GM12864 (cell line): Measurements from ENCODE around the gene TENT5C.

Source experiments
- DNase-seq: peaks from one replicate; pipeline ENCODE4 v3.0.0-alpha.2; 2011; ENCODE audit warnings: low read depth
- H3K4me3 ChIP-seq: 2 replicates; pipeline ENCODE4 v1.5.1; 2011; ENCODE audit warnings: mild to moderate bottlenecking, low read depth, low read length, control low read depth
- CTCF ChIP-seq: IDR thresholded peaks from 2 replicates; pipeline ENCODE4 v1.5.1; 2011; ENCODE audit warnings: low read depth, mild to moderate bottlenecking, moderate library complexity, low read length, control low read depth, inconsistent platforms; ENCODE audit errors: missing control alignments

The TENT5C gene

GRCh38 chr1:117605164-117605773, 579 bp upstream of the TENT5C start:
- TF ChIP-seq CTCF: no peak
- DNase-seq: no peak
- peak overlapping the region; percentile 88 for H3K4me3 ChIP-seq

- DNase-seq: no peak
- TF ChIP-seq CTCF: no peak
- peak overlapping the region; percentile 88 for H3K4me3 ChIP-seq
These were observed 992 bp downstream of the TENT5C start for GRCh38 chr1:117606649-117607430.

- TF ChIP-seq CTCF: no peak
These were observed 1.6 kb downstream of the TENT5C start for GRCh38 chr1:117607471-117607870.

GRCh38 chr1:117608115-117608615, 2.3 kb downstream of the TENT5C start:
- no peak for DNase-seq
- peak overlapping the region; percentile 88 for H3K4me3 ChIP-seq
- TF ChIP-seq CTCF: no peak

More at GRCh38 chr1:117607471-117607870, 1.6 kb downstream of the TENT5C start:
- peak overlapping the region; percentile 88 for H3K4me3 ChIP-seq
- DNase-seq: no peak

- H3K4me3 ChIP-seq: no peak overlapping the region; the same call in 1 of the 2 replicates
- no peak for TF ChIP-seq CTCF
- DNase-seq: no peak
These were observed 2.9 kb downstream of the TENT5C start for GRCh38 chr1:117608758-117609157.

- TF ChIP-seq CTCF: no peak
- no peak for DNase-seq
- peak overlapping the region; percentile 11; the same call in 1 of the 2 replicates for H3K4me3 ChIP-seq
These were observed 3.6 kb downstream of the TENT5C start for GRCh38 chr1:117609471-117609911.

GRCh38 chr1:117610036-117610435, 4.2 kb downstream of the TENT5C start:
- no peak for DNase-seq
- no peak overlapping the region for H3K4me3 ChIP-seq
- TF ChIP-seq CTCF: no peak
